AG09319 (cell line): ENCODE results near the gene SERAC1.

Experiments used
- DNase-seq: peaks from one replicate; pipeline ENCODE4 v3.0.0-alpha.2; 2010; ENCODE audit warnings: low read depth; ENCODE audit errors: extremely low read depth
- CTCF ChIP-seq: IDR thresholded peaks from 2 replicates; pipeline ENCODE4 v1.5.1; 2011; ENCODE audit warnings: low read depth, mild to moderate bottlenecking, inconsistent platforms, low read length, moderate library complexity

The SERAC1 gene

GRCh38 chr6:158115508-158115907 is 52.6 kb downstream of the SERAC1 start:
- no peak for DNase-seq
- no peak for TF ChIP-seq CTCF

GRCh38 chr6:158115102-158115501 is 53.0 kb downstream of the SERAC1 start:
- no peak for TF ChIP-seq CTCF
- no peak for DNase-seq

GRCh38 chr6:158113802-158114201 is 54.3 kb downstream of the SERAC1 start:
- no peak for DNase-seq
- no peak for TF ChIP-seq CTCF

GRCh38 chr6:158111987-158112386 is 56.1 kb downstream of the SERAC1 start:
- no peak for DNase-seq
- no peak for TF ChIP-seq CTCF

- DNase-seq: no peak
- no peak for TF ChIP-seq CTCF
Observed at GRCh38 chr6:158110986-158111385, 57.1 kb downstream of the SERAC1 start.

- DNase-seq: no peak
- no peak for TF ChIP-seq CTCF
Observed at GRCh38 chr6:158109748-158110147, 58.3 kb downstream of the SERAC1 start.

GRCh38 chr6:158104696-158105095 is 63.4 kb downstream of the SERAC1 start:
- TF ChIP-seq CTCF: no peak
- no peak for DNase-seq
